PC-3 (cell line): Measurements from ENCODE around the gene TRAF5. TPM values are rescaled to one million over a fixed set of nuclear protein-coding genes. Genes with fewer than 3 reads are reported as not detected.

Experiments used
- ATAC-seq: fragments of 200-7000 bp; cut with Tn5 transposase; 2 replicates; pipeline ENCODE4 v1.9.1; 2020; ENCODE audit warnings: mild to moderate bottlenecking, moderate library complexity
- BruUV-seq: library from RNA; stranded (reverse); fragments of 400-500 nt; replicated peaks from 2 replicates; lab custom pipeline; 2021; lab: Mats Ljungman, UMichigan
- CTCF ChIA-PET: fragments of 300-600 bp; sonication (Branson Sonifier 250); formaldehyde crosslinking; loops from one replicate; lab custom pipeline; 2022; ENCODE audit warnings: antibody characterized with exemption; lab: Charles Lee
- POLR2A ChIA-PET: fragments of 300-600 bp; sonication (Branson Sonifier 250); formaldehyde crosslinking; loops from one replicate; lab custom pipeline; 2022; ENCODE audit warnings: antibody characterized with exemption; ENCODE audit not compliant: unreplicated experiment; lab: Charles Lee
- DNase-seq: peaks from one replicate; pipeline ENCODE4 v3.0.0-alpha.2; 2015
- H2AFZ ChIP-seq: fragments of 300-600 bp; sonication (generic); 2 replicates; pipeline ENCODE4 v1.6.0; 2016; ENCODE audit warnings: antibody characterized with exemption, low read length
- H3F3A ChIP-seq: fragments of 300-600 bp; sonication (generic); one replicate; pipeline ENCODE4 v1.6.0; 2017; ENCODE audit warnings: antibody characterized with exemption, low read length, control low read depth, mild to moderate bottlenecking; ENCODE audit not compliant: unreplicated experiment
- H3K27ac ChIP-seq: fragments of 300-600 bp; sonication (generic); 2 replicates; pipeline ENCODE4 v1.5.1; 2016; ENCODE audit warnings: mild to moderate bottlenecking, low read length
- H3K27me3 ChIP-seq: fragments of 300-600 bp; sonication (generic); 2 replicates; pipeline ENCODE4 v1.6.1; 2016; ENCODE audit warnings: low read length, mixed read lengths
- H3K36me3 ChIP-seq: fragments of 300-600 bp; sonication (generic); 2 replicates; pipeline ENCODE4 v1.6.1; 2016; ENCODE audit warnings: low read depth, mixed run types, low read length, mixed read lengths
- H3K4me1 ChIP-seq: fragments of 300-600 bp; sonication (generic); 2 replicates; pipeline ENCODE4 v1.5.1; 2016; ENCODE audit warnings: low read length; ENCODE audit not compliant: insufficient read depth
- H3K4me2 ChIP-seq: fragments of 300-600 bp; sonication (generic); 2 replicates; pipeline ENCODE4 v1.6.0; 2016; ENCODE audit warnings: low read length
- H3K4me3 ChIP-seq: fragments of 300-600 bp; sonication (generic); 2 replicates; pipeline ENCODE4 v1.5.1; 2016; ENCODE audit warnings: mild to moderate bottlenecking, low read length, mixed read lengths
- H3K79me2 ChIP-seq: fragments of 300-600 bp; sonication (generic); 2 replicates; pipeline ENCODE4 v1.6.1; 2017; ENCODE audit warnings: low read length, mixed read lengths
- H3K9ac ChIP-seq: fragments of 300-600 bp; sonication (generic); 2 replicates; pipeline ENCODE4 v1.6.0; 2016; ENCODE audit warnings: mild to moderate bottlenecking, low read length
- H3K9me2 ChIP-seq: fragments of 300-600 bp; sonication (generic); replicated peaks from 2 replicates; pipeline ENCODE4 v1.6.1; 2016; ENCODE audit warnings: mixed run types, low read length, mixed read lengths
- H3K9me3 ChIP-seq: fragments of 300-600 bp; sonication (generic); 2 replicates; pipeline ENCODE4 v1.6.1; 2016; ENCODE audit warnings: low read length, mixed read lengths
- H4K20me1 ChIP-seq: fragments of 300-600 bp; sonication (generic); 2 replicates; pipeline ENCODE4 v1.6.1; 2016; ENCODE audit warnings: low read length, mixed read lengths
- EZH2 ChIP-seq: fragments of 300-600 bp; sonication (generic); IDR thresholded peaks from one replicate; pipeline ENCODE4 v1.6.1; 2017; ENCODE audit warnings: antibody characterized with exemption, mild to moderate bottlenecking, low read length; ENCODE audit not compliant: unreplicated experiment
- EZH2phosphoT487 ChIP-seq: fragments of 300-600 bp; sonication (generic); IDR thresholded peaks from 2 replicates; pipeline ENCODE4 v1.6.1; 2018; ENCODE audit warnings: mild to moderate bottlenecking, antibody characterized with exemption, low read length, borderline replicate concordance
- intact Hi-C: fragments of 100-400 bp; cut with micrococcal nuclease; formaldehyde crosslinking; loops from 2 replicates; pipeline ENCODE4 v1.9.0; 2023
- total RNA-seq: library from RNA; depleted of rRNA; stranded (reverse); fragments of >200 nt; gene quantifications from 2 replicates; pipeline ENCODE4 v1.2.3, GENCODE V29; 2014
- TF ChIP-seq, protein P1 (sequence below): fragments of 300-600 bp; sonication (generic); conservative IDR thresholded peaks from 2 replicates; pipeline ENCODE4 v1.5.1; 2017; ENCODE audit warnings: antibody characterized with exemption, low read depth, mild to moderate bottlenecking, low read length

TRAF5 gene
- total RNA-seq, 1 experiment from 2014 or later = 12.2 TPM

DNA sequence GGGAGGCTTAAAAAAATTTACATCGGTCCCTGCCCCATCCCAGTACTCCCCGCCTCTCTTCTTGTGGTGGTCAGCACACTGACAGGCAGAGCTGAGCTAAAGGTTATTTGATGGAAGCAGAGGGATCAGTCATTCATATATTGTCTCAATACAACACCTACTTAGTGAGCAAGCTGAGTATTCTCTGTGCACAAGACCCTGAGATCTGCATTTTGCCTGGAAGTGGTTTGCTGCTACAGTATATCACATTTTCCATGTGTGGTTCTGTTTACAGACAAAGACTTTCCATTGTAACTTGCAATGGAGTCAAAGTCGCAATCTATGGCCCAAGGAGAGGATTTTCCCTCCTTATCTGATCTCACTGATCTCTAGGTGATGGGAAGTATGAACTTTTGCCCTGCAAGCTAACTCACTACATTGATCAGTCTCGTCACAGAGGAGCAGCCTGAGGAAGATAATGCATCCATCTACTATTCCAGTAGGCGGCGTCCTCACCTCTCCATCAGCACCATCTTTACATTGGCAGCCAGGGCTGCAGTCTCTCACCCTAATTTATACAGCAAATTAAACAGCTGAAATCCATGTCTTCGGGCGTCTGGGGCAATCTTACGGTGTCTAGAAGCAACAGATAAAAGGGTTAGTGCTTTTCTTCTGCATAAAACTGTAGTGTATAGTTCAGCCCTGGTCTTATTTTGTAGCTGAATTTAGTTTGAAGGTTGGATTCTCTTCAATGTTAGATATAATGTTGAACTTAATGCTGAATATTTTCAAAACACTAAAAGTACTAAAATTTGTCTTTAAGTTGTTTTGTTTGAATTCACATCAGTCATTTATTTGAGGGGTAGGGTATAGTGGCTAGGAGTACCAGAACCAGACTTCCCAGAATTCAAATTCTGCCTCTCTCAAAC is 3.2 kb upstream of the TRAF5 start:
- intact Hi-C loops = loop anchor here (1.0 to 5.0 kb wide), 5 partner anchors 30 to 332 kb away; partner anchors contain the start of gene SLC30A1
- H3K27ac ChIP-seq = no peak overlapping the region
- POLR2A ChIA-PET = no interaction called here

DNA sequence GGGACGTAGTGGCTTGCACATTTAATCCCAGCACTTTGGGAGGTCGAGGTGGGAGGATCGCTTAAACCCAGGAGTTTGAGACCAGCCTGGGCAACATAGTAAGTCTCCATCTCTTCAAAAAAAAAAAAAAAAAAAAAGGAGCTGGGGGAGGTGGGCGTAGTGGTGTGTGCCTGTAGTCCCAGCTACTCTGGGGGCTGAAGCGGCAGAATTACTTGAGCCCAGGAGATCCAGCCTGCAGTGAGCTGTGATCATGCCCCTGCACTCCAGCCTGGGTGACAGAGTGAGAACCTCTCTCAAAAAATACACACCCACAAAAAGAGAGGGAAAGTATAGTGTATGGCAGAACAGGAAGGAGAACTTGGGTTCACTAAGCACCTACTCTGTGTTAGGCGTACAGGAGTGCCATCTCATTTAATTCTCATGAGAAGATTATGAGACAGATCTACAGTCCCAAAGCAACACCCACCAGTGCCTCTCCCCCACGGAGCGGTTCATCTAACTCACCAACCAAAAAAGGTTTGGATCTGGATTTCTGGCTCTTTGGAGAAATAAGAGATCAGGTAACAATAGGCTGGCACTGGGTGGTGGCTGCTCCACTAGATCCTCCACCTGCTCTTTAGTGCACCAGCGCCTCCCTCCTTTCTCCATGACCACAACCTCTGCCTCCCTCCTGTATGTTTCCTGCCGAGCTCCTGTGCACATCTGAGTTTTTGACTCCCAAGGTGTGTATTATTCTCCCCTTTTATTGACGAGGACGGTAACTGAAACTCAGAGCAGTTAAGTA is 1.4 kb upstream of the TRAF5 start:
- Histone ChIP-seq H3K27ac (no peak overlapping the region), H3K9ac (no peak overlapping the region), H3K36me3 (no peaks in the 10 kb centered on the region), H3K4me1 (peaks cover 24% of the 10 kb centered on the region), H4K20me1 (no peaks in the 10 kb centered on the region), H2AFZ (no peak overlapping the region), H3K4me2 (no peak overlapping the region), H3K9me3 (no peaks in the 10 kb centered on the region), H3K9me2 (no peaks in the 10 kb centered on the region), H3K27me3 (no peaks in the 10 kb centered on the region), H3K79me2 (no peaks in the 10 kb centered on the region), H3F3A (no peaks in the 10 kb centered on the region), H3K4me3 (no peak overlapping the region)
- POLR2A ChIA-PET = no interaction called here
- ATAC-seq = no peak
- BruUV-seq = no TSS peak
- intact Hi-C loops = loop anchor here (5.0 kb wide), 1 partner anchor 252 kb away; the partner anchor contains the start of gene SLC30A1
- CTCF ChIA-PET = interaction anchor here (0.5 to 0.6 kb wide), 2 partner anchors 17 to 737 kb away, joined by 3 to 15 read pairs; no protein-coding TSS in a partner anchor
- TF ChIP-seq EZH2 = no peak
- TF ChIP-seq, protein P1, sequence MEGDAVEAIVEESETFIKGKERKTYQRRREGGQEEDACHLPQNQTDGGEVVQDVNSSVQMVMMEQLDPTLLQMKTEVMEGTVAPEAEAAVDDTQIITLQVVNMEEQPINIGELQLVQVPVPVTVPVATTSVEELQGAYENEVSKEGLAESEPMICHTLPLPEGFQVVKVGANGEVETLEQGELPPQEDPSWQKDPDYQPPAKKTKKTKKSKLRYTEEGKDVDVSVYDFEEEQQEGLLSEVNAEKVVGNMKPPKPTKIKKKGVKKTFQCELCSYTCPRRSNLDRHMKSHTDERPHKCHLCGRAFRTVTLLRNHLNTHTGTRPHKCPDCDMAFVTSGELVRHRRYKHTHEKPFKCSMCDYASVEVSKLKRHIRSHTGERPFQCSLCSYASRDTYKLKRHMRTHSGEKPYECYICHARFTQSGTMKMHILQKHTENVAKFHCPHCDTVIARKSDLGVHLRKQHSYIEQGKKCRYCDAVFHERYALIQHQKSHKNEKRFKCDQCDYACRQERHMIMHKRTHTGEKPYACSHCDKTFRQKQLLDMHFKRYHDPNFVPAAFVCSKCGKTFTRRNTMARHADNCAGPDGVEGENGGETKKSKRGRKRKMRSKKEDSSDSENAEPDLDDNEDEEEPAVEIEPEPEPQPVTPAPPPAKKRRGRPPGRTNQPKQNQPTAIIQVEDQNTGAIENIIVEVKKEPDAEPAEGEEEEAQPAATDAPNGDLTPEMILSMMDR = no peak
- TF ChIP-seq EZH2phosphoT487 = no peak
- no peak for DNase-seq

More for the DNA sequence above, 3.2 kb upstream of the TRAF5 start:
- BruUV-seq = no TSS peak
- Histone ChIP-seq H3K27me3 (no peaks in the 10 kb centered on the region), H3K9me2 (no peaks in the 10 kb centered on the region), H3K4me1 (peaks cover 17% of the 10 kb centered on the region), H3K4me3 (no peak overlapping the region), H3F3A (no peaks in the 10 kb centered on the region), H2AFZ (no peak overlapping the region), H3K36me3 (no peaks in the 10 kb centered on the region), H4K20me1 (no peaks in the 10 kb centered on the region), H3K79me2 (no peaks in the 10 kb centered on the region), H3K4me2 (no peak overlapping the region), H3K9ac (no peak overlapping the region), H3K9me3 (no peaks in the 10 kb centered on the region)
- TF ChIP-seq, protein P1 = peak; percentile 97
- no peak for TF ChIP-seq EZH2
- no peak for TF ChIP-seq EZH2phosphoT487
- CTCF ChIA-PET = interaction anchor here (0.6 to 1.2 kb wide), 6 partner anchors 10 to 334 kb away, joined by 3 to 5 read pairs (median 4); no protein-coding TSS in a partner anchor
- DNase-seq = peak; percentile 76
- peak; percentile 62 for ATAC-seq
